HEK293 (cell line): ENCODE data around the gene CDH22.

Source experiments
- CTCF ChIA-PET: fragments of 350-600 bp; formaldehyde crosslinking; extraction: SDS; loops from one replicate; lab custom pipeline; 2021; ENCODE audit warnings: antibody characterized with exemption; lab: Yijun Ruan, JAX
- POLR2A ChIA-PET: fragments of 300-600 bp; formaldehyde crosslinking; extraction: SDS; loops from one replicate; lab custom pipeline; 2020; ENCODE audit warnings: antibody characterized with exemption, inconsistent platforms; lab: Yijun Ruan, JAX
- H3K27ac ChIP-seq: fragments of 200-500 bp; sonication (Bioruptor generic); 2 replicates; pipeline ENCODE4 v1.5.1; 2014; ENCODE audit warnings: low read depth, low read length, control low read depth, inconsistent platforms; ENCODE audit errors: extremely low read depth
- H3K36me3 ChIP-seq, 2 experiments: fragments of 200-500 bp in 1 of 2; sonication (Bioruptor generic) in 1 of 2; 1 replicate in 1 of 2; 2 replicates in 1 of 2; pipeline ENCODE4 v1.5.1; 2014 to 2017; ENCODE audit warnings: inconsistent platforms in 2 of 2, low read length in 2 of 2; ENCODE audit not compliant: control insufficient read depth in 2 of 2, insufficient read depth in 1 of 2
- H3K4me1 ChIP-seq: fragments of 200-500 bp; sonication (Bioruptor generic); 2 replicates; pipeline ENCODE4 v1.5.1; 2014; ENCODE audit warnings: mild to moderate bottlenecking, low read length, inconsistent platforms; ENCODE audit not compliant: control insufficient read depth, insufficient read depth
- H3K4me3 ChIP-seq: 2 replicates; pipeline ENCODE4 v1.5.1; 2011; ENCODE audit warnings: low read depth, mild to moderate bottlenecking, control low read depth, low read length, moderate library complexity
- H3K9me3 ChIP-seq: fragments of 200-500 bp; sonication (Bioruptor generic); 2 replicates; pipeline ENCODE4 v1.5.1; 2014; ENCODE audit warnings: low read depth, low read length, inconsistent platforms; ENCODE audit not compliant: control insufficient read depth, insufficient read depth
- EGR2 ChIP-seq: fragments of 450-650 bp; formaldehyde crosslinking; IDR thresholded peaks from 2 replicates; pipeline ENCODE4 v1.5.1; 2016; ENCODE audit warnings: low read depth, missing biosample characterization, missing genetic modification characterization
- GLIS1 ChIP-seq: fragments of 450-650 bp; formaldehyde crosslinking; IDR thresholded peaks from 2 replicates; pipeline ENCODE4 v1.5.1; 2016; ENCODE audit warnings: missing biosample characterization, missing genetic modification characterization
- SCRT2 ChIP-seq: fragments of 450-650 bp; formaldehyde crosslinking; IDR thresholded peaks from 2 replicates; pipeline ENCODE4 v1.5.1; 2016; ENCODE audit warnings: missing biosample characterization, missing genetic modification characterization
- YY2 ChIP-seq: fragments of 450-650 bp; formaldehyde crosslinking; IDR thresholded peaks from 2 replicates; pipeline ENCODE4 v1.5.1; 2016; ENCODE audit warnings: missing biosample characterization, missing genetic modification characterization
- ZBTB48 ChIP-seq: fragments of 450-650 bp; formaldehyde crosslinking; IDR thresholded peaks from 2 replicates; pipeline ENCODE4 v1.5.1; 2016; ENCODE audit warnings: missing biosample characterization, missing genetic modification characterization
- ZFHX2 ChIP-seq: fragments of 450-650 bp; formaldehyde crosslinking; conservative IDR thresholded peaks from 2 replicates; pipeline ENCODE4 v1.5.1; 2016; ENCODE audit warnings: missing biosample characterization, missing genetic modification characterization
- ZFP37 ChIP-seq: fragments of 450-650 bp; formaldehyde crosslinking; IDR thresholded peaks from 2 replicates; pipeline ENCODE4 v1.5.1; 2016; ENCODE audit warnings: missing biosample characterization, missing genetic modification characterization
- ZFP69B ChIP-seq: fragments of 450-650 bp; formaldehyde crosslinking; IDR thresholded peaks from 2 replicates; pipeline ENCODE4 v1.5.1; 2016; ENCODE audit warnings: missing biosample characterization, missing genetic modification characterization
- ZIC2 ChIP-seq: fragments of 450-650 bp; formaldehyde crosslinking; IDR thresholded peaks from 2 replicates; pipeline ENCODE4 v1.5.1; 2016; ENCODE audit warnings: missing biosample characterization, missing genetic modification characterization
- ZNF114 ChIP-seq: fragments of 450-650 bp; formaldehyde crosslinking; IDR thresholded peaks from 2 replicates; pipeline ENCODE4 v1.5.0; 2017; ENCODE audit warnings: missing biosample characterization, missing genetic modification characterization
- ZNF16 ChIP-seq: fragments of 450-650 bp; formaldehyde crosslinking; IDR thresholded peaks from 2 replicates; pipeline ENCODE4 v1.5.1; 2016; ENCODE audit warnings: low read depth, missing biosample characterization, missing genetic modification characterization
- ZNF239 ChIP-seq: fragments of 450-650 bp; formaldehyde crosslinking; IDR thresholded peaks from 2 replicates; pipeline ENCODE4 v1.5.1; 2016; ENCODE audit warnings: missing biosample characterization, missing genetic modification characterization
- ZNF248 ChIP-seq: fragments of 450-650 bp; formaldehyde crosslinking; IDR thresholded peaks from 2 replicates; pipeline ENCODE4 v1.5.1; 2017; ENCODE audit warnings: missing biosample characterization, missing genetic modification characterization
- ZNF266 ChIP-seq: fragments of 450-650 bp; formaldehyde crosslinking; IDR thresholded peaks from 2 replicates; pipeline ENCODE4 v1.5.1; 2016; ENCODE audit warnings: missing biosample characterization, missing genetic modification characterization, low read depth
- ZNF341 ChIP-seq: fragments of 450-650 bp; formaldehyde crosslinking; IDR thresholded peaks from 2 replicates; pipeline ENCODE4; 2016; ENCODE audit warnings: low read depth, missing biosample characterization, missing genetic modification characterization
- ZNF510 ChIP-seq: fragments of 450-650 bp; formaldehyde crosslinking; IDR thresholded peaks from 2 replicates; pipeline ENCODE4 v1.5.1; 2018; ENCODE audit warnings: mild to moderate bottlenecking, missing genetic modification characterization, missing biosample characterization; ENCODE audit not compliant: insufficient replicate concordance
- ZNF555 ChIP-seq: fragments of 450-650 bp; formaldehyde crosslinking; conservative IDR thresholded peaks from 2 replicates; pipeline ENCODE4 v1.5.1; 2017; ENCODE audit warnings: missing biosample characterization, mild to moderate bottlenecking, missing genetic modification characterization, inconsistent platforms
- ZNF560 ChIP-seq: fragments of 450-650 bp; formaldehyde crosslinking; IDR thresholded peaks from 2 replicates; pipeline ENCODE4 v1.5.1; 2017; ENCODE audit warnings: missing biosample characterization, missing genetic modification characterization, borderline replicate concordance
- ZNF621 ChIP-seq: fragments of 450-650 bp; formaldehyde crosslinking; IDR thresholded peaks from 2 replicates; pipeline ENCODE4 v1.5.1; 2017; ENCODE audit warnings: missing biosample characterization, missing genetic modification characterization
- ZNF843 ChIP-seq: fragments of 450-650 bp; formaldehyde crosslinking; IDR thresholded peaks from 2 replicates; pipeline ENCODE4 v1.5.1; 2016; ENCODE audit warnings: missing biosample characterization, missing genetic modification characterization
- ZXDB ChIP-seq: fragments of 450-650 bp; formaldehyde crosslinking; IDR thresholded peaks from 2 replicates; pipeline ENCODE4 v1.5.1; 2016; ENCODE audit warnings: missing biosample characterization, missing genetic modification characterization
- TF ChIP-seq, protein P1 (sequence below): fragments of 450-650 bp; formaldehyde crosslinking; IDR thresholded peaks from 2 replicates; pipeline ENCODE4 v1.5.1; 2016; ENCODE audit warnings: missing biosample characterization, missing genetic modification characterization, borderline replicate concordance
- TF ChIP-seq, protein P2 (sequence below): fragments of 450-650 bp; formaldehyde crosslinking; IDR thresholded peaks from 2 replicates; pipeline ENCODE4 v1.5.1; 2016; ENCODE audit warnings: missing biosample characterization, missing genetic modification characterization
- TF ChIP-seq, protein P3 (sequence below): fragments of 450-650 bp; formaldehyde crosslinking; IDR thresholded peaks from 2 replicates; pipeline ENCODE4 v1.5.1; 2016; ENCODE audit warnings: missing biosample characterization, missing genetic modification characterization
- TF ChIP-seq, protein P4 (sequence below): fragments of 450-650 bp; formaldehyde crosslinking; optimal IDR thresholded peaks from 2 replicates; pipeline ENCODE3; 2016; ENCODE audit warnings: missing biosample characterization, mild to moderate bottlenecking, missing genetic modification characterization

Gene CDH22

GRCh38 chr20:46332373-46333160 is 24.3 kb upstream of the CDH22 start:
- no peak overlapping the region for H3K27ac ChIP-seq
- no peaks in the 10 kb centered on the region for H3K36me3 ChIP-seq
- ChIA-PET CTCF (interaction anchor here (0.8 to 1.7 kb wide), 4 partner anchors 7 to 204 kb away, joined by 5 to 8 read pairs (median 6); no protein-coding TSS in a partner anchor), POLR2A (interaction anchor here (0.5 kb wide), 1 partner anchor 37 kb away, joined by 4 read pairs; no protein-coding TSS in a partner anchor)
- no peaks in the 10 kb centered on the region for H3K4me1 ChIP-seq
- no peaks in the 10 kb centered on the region for H3K9me3 ChIP-seq
- H3K4me3 ChIP-seq = no peak overlapping the region
- TF ChIP-seq ZNF266 (tag by site-specific recombination) (no peak), ZIC2 (tag by site-specific recombination) (peak; percentile 25; the same call in 1 of the 2 replicates), ZNF16 (tag by site-specific recombination) (no peak), GLIS1 (tag by site-specific recombination) (no peak), ZFP37 (no peak), ZNF114 (tag by site-specific recombination) (no peak), ZNF510 (no peak), YY2 (no peak), ZNF560 (tag by site-specific recombination) (no peak), ZNF843 (tag by site-specific recombination) (no peak), EGR2 (tag by site-specific recombination) (peak; percentile 95), ZNF341 (peak; percentile 82), ZNF621 (tag by site-specific recombination) (no peak), ZNF239 (no peak), ZNF248 (tag by site-specific recombination) (no peak), SCRT2 (tag by site-specific recombination) (no peak), ZNF555 (no peak), ZFP69B (tag by site-specific recombination) (no peak), ZFHX2 (peak; percentile 94), ZXDB (tag by site-specific recombination) (no peak), ZBTB48 (tag by site-specific recombination) (no peak)
- TF ChIP-seq, protein P1, sequence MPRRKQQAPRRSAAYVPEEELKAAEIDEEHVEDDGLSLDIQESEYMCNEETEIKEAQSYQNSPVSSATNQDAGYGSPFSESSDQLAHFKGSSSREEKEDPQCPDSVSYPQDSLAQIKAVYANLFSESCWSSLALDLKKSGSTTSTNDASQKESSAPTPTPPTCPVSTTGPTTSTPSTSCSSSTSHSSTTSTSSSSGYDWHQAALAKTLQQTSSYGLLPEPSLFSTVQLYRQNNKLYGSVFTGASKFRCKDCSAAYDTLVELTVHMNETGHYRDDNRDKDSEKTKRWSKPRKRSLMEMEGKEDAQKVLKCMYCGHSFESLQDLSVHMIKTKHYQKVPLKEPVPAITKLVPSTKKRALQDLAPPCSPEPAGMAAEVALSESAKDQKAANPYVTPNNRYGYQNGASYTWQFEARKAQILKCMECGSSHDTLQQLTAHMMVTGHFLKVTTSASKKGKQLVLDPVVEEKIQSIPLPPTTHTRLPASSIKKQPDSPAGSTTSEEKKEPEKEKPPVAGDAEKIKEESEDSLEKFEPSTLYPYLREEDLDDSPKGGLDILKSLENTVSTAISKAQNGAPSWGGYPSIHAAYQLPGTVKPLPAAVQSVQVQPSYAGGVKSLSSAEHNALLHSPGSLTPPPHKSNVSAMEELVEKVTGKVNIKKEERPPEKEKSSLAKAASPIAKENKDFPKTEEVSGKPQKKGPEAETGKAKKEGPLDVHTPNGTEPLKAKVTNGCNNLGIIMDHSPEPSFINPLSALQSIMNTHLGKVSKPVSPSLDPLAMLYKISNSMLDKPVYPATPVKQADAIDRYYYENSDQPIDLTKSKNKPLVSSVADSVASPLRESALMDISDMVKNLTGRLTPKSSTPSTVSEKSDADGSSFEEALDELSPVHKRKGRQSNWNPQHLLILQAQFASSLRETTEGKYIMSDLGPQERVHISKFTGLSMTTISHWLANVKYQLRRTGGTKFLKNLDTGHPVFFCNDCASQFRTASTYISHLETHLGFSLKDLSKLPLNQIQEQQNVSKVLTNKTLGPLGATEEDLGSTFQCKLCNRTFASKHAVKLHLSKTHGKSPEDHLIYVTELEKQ (tag by site-specific recombination) = no peak
- TF ChIP-seq, protein P2, sequence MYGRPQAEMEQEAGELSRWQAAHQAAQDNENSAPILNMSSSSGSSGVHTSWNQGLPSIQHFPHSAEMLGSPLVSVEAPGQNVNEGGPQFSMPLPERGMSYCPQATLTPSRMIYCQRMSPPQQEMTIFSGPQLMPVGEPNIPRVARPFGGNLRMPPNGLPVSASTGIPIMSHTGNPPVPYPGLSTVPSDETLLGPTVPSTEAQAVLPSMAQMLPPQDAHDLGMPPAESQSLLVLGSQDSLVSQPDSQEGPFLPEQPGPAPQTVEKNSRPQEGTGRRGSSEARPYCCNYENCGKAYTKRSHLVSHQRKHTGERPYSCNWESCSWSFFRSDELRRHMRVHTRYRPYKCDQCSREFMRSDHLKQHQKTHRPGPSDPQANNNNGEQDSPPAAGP = 0 out of 2 replicates have a peak, but pooled peaks have one; percentile 47
- TF ChIP-seq, protein P3, sequence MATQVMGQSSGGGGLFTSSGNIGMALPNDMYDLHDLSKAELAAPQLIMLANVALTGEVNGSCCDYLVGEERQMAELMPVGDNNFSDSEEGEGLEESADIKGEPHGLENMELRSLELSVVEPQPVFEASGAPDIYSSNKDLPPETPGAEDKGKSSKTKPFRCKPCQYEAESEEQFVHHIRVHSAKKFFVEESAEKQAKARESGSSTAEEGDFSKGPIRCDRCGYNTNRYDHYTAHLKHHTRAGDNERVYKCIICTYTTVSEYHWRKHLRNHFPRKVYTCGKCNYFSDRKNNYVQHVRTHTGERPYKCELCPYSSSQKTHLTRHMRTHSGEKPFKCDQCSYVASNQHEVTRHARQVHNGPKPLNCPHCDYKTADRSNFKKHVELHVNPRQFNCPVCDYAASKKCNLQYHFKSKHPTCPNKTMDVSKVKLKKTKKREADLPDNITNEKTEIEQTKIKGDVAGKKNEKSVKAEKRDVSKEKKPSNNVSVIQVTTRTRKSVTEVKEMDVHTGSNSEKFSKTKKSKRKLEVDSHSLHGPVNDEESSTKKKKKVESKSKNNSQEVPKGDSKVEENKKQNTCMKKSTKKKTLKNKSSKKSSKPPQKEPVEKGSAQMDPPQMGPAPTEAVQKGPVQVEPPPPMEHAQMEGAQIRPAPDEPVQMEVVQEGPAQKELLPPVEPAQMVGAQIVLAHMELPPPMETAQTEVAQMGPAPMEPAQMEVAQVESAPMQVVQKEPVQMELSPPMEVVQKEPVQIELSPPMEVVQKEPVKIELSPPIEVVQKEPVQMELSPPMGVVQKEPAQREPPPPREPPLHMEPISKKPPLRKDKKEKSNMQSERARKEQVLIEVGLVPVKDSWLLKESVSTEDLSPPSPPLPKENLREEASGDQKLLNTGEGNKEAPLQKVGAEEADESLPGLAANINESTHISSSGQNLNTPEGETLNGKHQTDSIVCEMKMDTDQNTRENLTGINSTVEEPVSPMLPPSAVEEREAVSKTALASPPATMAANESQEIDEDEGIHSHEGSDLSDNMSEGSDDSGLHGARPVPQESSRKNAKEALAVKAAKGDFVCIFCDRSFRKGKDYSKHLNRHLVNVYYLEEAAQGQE (tag by site-specific recombination) = no peak
- TF ChIP-seq, protein P4, sequence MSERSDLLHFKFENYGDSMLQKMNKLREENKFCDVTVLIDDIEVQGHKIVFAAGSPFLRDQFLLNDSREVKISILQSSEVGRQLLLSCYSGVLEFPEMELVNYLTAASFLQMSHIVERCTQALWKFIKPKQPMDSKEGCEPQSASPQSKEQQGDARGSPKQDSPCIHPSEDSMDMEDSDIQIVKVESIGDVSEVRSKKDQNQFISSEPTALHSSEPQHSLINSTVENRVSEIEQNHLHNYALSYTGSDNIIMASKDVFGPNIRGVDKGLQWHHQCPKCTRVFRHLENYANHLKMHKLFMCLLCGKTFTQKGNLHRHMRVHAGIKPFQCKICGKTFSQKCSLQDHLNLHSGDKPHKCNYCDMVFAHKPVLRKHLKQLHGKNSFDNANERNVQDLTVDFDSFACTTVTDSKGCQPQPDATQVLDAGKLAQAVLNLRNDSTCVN (tag by site-specific recombination) = no peak
